Breast epithelium (tissue), 4 donors: ENCODE measurements around the gene SYNE1. TPM values are rescaled to one million over a fixed set of nuclear protein-coding genes. Genes with fewer than 3 reads are reported as not detected.

Experiments used
- DNase-seq, 2 donors: peaks; one replicate each; pipeline ENCODE4 v3.0.0-alpha.2; 2019; ENCODE audit warnings: low spot score in 2 of 2
- H3K27ac ChIP-seq, 2 donors: fragments of 200-600 bp; sonication (generic) in 1 of 2; one replicate each; pipeline ENCODE4 v1.5.1; 2016 to 2019; ENCODE audit warnings: mild to moderate bottlenecking in 1 of 2
- H3K27me3 ChIP-seq, 2 donors: fragments of 200-600 bp; sonication (generic) in 1 of 2; one replicate each; pipeline versions ENCODE4 v1.5.1 to v1.6.0; 2017 to 2019; ENCODE audit warnings: control low read depth in 1 of 2, mild to moderate bottlenecking in 1 of 2
- H3K36me3 ChIP-seq: fragments of 200-600 bp; one replicate; pipeline ENCODE4 v1.5.1; 2019
- H3K4me1 ChIP-seq, 2 donors: fragments of 200-600 bp; sonication (generic); one replicate each; pipeline ENCODE4 v1.5.1; 2016 to 2019; ENCODE audit warnings: control low read depth in 1 of 2
- H3K4me3 ChIP-seq, 3 donors: fragments of 200-600 bp; sonication (generic); 1 replicate in 2 of 3; 2 replicates in 1 of 3; pipeline ENCODE4 v1.5.1; 2016 to 2019; ENCODE audit warnings: mild to moderate bottlenecking in 3 of 3, moderate library complexity in 2 of 3
- H3K9me3 ChIP-seq, 2 donors: fragments of 200-600 bp; sonication (generic) in 1 of 2; one replicate each; pipeline ENCODE4 v1.5.1; 2016 to 2019; ENCODE audit warnings: control low read depth in 1 of 2
- CTCF ChIP-seq, 3 donors: fragments of 450-650 bp; IDR thresholded peaks; one replicate each; pipeline ENCODE4 v1.5.1; 2016 to 2017; ENCODE audit warnings: antibody characterized with exemption in 3 of 3, mild to moderate bottlenecking in 3 of 3, moderate library complexity in 3 of 3
- POLR2A ChIP-seq: fragments of 450-650 bp; IDR thresholded peaks from one replicate; pipeline ENCODE4 v1.6.1; 2016; ENCODE audit warnings: antibody characterized with exemption, mild to moderate bottlenecking, moderate library complexity
- POLR2AphosphoS5 ChIP-seq, 3 donors: sonication (generic); formaldehyde crosslinking; IDR thresholded peaks; one replicate each; pipeline ENCODE4 v1.6.1; 2017; ENCODE audit warnings: antibody characterized with exemption in 3 of 3
- intact Hi-C: fragments of 100-400 bp; cut with DNase I; formaldehyde crosslinking; loops from one replicate; pipeline ENCODE4 v1.15.1; 2023; ENCODE audit warnings: low total_unique reads
- total RNA-seq, 3 donors: library from RNA; depleted of rRNA; stranded (reverse); fragments of >200 nt; gene quantifications; one replicate each; pipeline ENCODE4 v1.1.0, GENCODE V29; 2016

Gene SYNE1
- total RNA-seq, 3 donors from 2014 or later: 80.9 to 106 (median 95.7) TPM

DNA sequence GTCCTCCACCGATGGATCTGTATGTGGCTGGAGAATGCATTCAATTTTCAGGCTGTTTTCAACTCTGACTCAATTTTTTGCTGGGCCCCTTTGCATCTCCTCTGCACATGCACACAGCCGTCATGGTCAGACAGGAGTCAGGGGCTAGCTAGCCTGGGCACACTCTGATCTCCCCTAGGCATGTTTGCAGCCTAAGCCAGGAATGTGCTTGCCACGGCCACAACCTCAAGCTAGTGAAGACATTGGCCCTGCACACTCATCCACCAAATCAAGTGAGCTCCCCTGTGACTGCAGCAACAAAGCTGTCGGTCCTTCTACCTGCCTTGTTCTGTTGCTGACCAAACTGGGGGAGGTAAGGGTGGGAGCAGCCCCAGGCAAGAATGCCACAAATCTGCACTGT is 529.2 kb downstream of the SYNE1 start:
- TF ChIP-seq POLR2AphosphoS5 (IDR thresholded peaks at IDR 0.05) (no peak), CTCF (IDR thresholded peaks at IDR 0.05) (no peak), POLR2A (no peak)
- no peaks in the 10 kb centered on the region for H3K36me3 ChIP-seq
- H3K27ac ChIP-seq: no peak overlapping the region
- no peak overlapping the region for H3K4me3 ChIP-seq
- no peaks in the 10 kb centered on the region for H3K9me3 ChIP-seq
- intact Hi-C loops: no loop called here
- H3K4me1 ChIP-seq: peaks cover 0 to 4% of the 10 kb centered on the region in 2 donors
- H3K27me3 ChIP-seq: no peaks in the 10 kb centered on the region
- DNase-seq: no peak

DNA sequence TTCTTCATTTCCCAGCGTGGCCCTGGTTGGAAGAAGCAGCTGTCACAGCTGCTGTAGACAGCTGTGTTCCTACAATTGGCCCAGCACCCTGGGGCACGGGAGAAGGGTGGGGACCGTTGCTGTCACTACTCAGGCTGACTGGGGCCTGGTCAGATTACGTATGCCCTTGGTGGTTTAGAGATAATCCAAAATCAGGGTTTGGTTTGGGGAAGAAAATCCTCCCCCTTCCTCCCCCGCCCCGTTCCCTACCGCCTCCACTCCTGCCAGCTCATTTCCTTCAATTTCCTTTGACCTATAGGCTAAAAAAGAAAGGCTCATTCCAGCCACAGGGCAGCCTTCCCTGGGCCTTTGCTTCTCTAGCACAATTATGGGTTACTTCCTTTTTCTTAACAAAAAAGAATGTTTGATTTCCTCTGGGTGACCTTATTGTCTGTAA is 537.0 kb downstream of the SYNE1 start:
- Histone ChIP-seq H3K4me3 (no peak overlapping the region), H3K9me3 (no peaks in the 10 kb centered on the region), H3K4me1 (no peaks in the 10 kb centered on the region), H3K27me3 (no peaks in the 10 kb centered on the region), H3K27ac (peak overlapping the region in 1 of 2 donors; percentile 58), H3K36me3 (no peaks in the 10 kb centered on the region)
- no peak for DNase-seq
- intact Hi-C loops: no loop called here
- no peak for TF ChIP-seq CTCF (IDR thresholded peaks at IDR 0.05)
- TF ChIP-seq POLR2AphosphoS5 (IDR thresholded peaks at IDR 0.05): no peak
- TF ChIP-seq POLR2A: no peak

- H3K27me3 ChIP-seq: no peaks in the 10 kb centered on the region
- H3K9me3 ChIP-seq: no peaks in the 10 kb centered on the region
- peak overlapping the region in 1 of 2 donors; percentile 58 for H3K27ac ChIP-seq
- no peak for DNase-seq
- no peaks in the 10 kb centered on the region for H3K4me1 ChIP-seq
- no peaks in the 10 kb centered on the region for H3K36me3 ChIP-seq
- H3K4me3 ChIP-seq: no peak overlapping the region
- intact Hi-C loops: no loop called here
- TF ChIP-seq CTCF (IDR thresholded peaks at IDR 0.05) (no peak), POLR2A (no peak), POLR2AphosphoS5 (IDR thresholded peaks at IDR 0.05) (no peak)
Observed at GRCh38 chr6:152099446-152100182, 537.5 kb downstream of the SYNE1 start.

DNA sequence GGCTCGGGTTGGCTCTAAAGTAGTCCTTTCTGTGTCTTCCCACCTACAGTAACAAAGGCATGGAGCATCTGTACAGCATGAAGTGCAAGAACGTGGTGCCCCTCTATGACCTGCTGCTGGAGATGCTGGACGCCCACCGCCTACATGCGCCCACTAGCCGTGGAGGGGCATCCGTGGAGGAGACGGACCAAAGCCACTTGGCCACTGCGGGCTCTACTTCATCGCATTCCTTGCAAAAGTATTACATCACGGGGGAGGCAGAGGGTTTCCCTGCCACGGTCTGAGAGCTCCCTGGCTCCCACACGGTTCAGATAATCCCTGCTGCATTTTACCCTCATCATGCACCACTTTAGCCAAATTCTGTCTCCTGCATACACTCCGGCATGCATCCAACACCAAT is 538.5 kb downstream of the SYNE1 start:
- Histone ChIP-seq H3K9me3 (no peaks in the 10 kb centered on the region), H3K4me3 (no peak overlapping the region), H3K4me1 (no peaks in the 10 kb centered on the region), H3K27ac (no peak overlapping the region), H3K27me3 (no peaks in the 10 kb centered on the region), H3K36me3 (no peaks in the 10 kb centered on the region)
- no peak for DNase-seq
- intact Hi-C loops: no loop called here
- TF ChIP-seq CTCF (IDR thresholded peaks at IDR 0.05) (no peak), POLR2AphosphoS5 (IDR thresholded peaks at IDR 0.05) (no peak), POLR2A (no peak)

DNA sequence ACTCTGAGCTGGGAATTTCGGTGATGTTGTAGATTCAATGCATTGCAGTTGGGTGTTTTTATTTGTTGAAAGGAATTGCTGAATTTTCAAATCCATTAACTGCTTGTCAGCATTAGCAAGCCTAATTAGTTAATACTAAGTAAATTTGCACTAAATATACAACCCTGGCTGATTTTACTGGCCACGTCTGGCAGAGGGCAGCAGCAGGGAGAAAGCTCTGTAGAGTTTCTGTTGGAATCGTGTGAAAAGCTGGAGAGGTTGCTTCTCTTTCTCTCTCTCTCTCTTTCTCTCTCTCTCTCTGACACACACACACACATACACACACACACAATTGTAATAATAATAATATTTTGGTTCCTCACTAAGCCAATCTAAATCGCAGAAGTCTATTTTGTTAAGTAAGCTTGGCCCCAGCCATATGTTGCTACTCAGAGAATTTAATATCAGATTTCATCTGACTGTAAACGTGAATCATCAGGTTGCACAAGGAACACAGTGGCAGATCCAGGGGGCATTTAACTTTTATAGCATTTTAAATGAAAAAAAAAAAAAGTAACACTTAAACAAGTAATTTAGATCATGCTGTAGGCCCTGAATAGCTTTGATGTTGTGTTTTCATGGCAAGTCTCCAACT is 540.2 kb downstream of the SYNE1 start:
- Histone ChIP-seq H3K4me3 (no peak overlapping the region), H3K27ac (peak overlapping the region; percentile 44 to 88), H3K9me3 (no peaks in the 10 kb centered on the region), H3K36me3 (no peaks in the 10 kb centered on the region), H3K4me1 (peaks cover 0 to 2% of the 10 kb centered on the region in 2 donors), H3K27me3 (no peaks in the 10 kb centered on the region)
- intact Hi-C loops: no loop called here
- TF ChIP-seq POLR2AphosphoS5 (IDR thresholded peaks at IDR 0.05) (no peak), POLR2A (no peak), CTCF (IDR thresholded peaks at IDR 0.05) (no peak)
- DNase-seq: no peak
